A673 (cell line): Measurements from ENCODE around the gene DIP2C.

Source experiments
- EZH2 ChIP-seq: fragments of 200-600 bp; sonication (generic); IDR thresholded peaks from 2 replicates; pipeline ENCODE4 v1.6.1; 2017; ENCODE audit warnings: borderline replicate concordance, low read depth, mild to moderate bottlenecking, mixed read lengths, antibody characterized with exemption, low read length; ENCODE audit not compliant: poor library complexity, severe bottlenecking
- TF ChIP-seq, protein P1 (sequence below): fragments of 300-800, 200-600 bp; sonication (generic); conservative IDR thresholded peaks from 2 replicates; pipeline ENCODE4 v1.5.1; 2017; ENCODE audit warnings: low read depth, mild to moderate bottlenecking, antibody characterized with exemption, low read length, moderate library complexity, mixed read lengths

DNA sequence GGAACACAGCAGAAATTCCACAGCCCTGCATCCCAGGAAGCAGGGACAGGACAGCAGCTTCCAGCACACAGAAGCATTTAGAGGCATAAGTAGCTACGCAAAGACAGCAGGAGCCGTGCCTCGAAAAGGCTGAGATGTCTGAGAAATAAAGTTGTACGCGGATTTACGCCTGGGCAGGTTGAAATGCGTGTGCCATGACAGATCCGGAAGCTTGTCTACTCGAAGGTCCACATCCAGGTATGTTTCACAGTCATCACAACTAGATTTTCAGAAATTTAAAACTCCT, 26.1 kb downstream of the DIP2C start:
- TF ChIP-seq, protein P1, sequence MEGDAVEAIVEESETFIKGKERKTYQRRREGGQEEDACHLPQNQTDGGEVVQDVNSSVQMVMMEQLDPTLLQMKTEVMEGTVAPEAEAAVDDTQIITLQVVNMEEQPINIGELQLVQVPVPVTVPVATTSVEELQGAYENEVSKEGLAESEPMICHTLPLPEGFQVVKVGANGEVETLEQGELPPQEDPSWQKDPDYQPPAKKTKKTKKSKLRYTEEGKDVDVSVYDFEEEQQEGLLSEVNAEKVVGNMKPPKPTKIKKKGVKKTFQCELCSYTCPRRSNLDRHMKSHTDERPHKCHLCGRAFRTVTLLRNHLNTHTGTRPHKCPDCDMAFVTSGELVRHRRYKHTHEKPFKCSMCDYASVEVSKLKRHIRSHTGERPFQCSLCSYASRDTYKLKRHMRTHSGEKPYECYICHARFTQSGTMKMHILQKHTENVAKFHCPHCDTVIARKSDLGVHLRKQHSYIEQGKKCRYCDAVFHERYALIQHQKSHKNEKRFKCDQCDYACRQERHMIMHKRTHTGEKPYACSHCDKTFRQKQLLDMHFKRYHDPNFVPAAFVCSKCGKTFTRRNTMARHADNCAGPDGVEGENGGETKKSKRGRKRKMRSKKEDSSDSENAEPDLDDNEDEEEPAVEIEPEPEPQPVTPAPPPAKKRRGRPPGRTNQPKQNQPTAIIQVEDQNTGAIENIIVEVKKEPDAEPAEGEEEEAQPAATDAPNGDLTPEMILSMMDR: no peak
- TF ChIP-seq EZH2: no peak
